ENCODE results near the gene CPNE2.

DNA sequence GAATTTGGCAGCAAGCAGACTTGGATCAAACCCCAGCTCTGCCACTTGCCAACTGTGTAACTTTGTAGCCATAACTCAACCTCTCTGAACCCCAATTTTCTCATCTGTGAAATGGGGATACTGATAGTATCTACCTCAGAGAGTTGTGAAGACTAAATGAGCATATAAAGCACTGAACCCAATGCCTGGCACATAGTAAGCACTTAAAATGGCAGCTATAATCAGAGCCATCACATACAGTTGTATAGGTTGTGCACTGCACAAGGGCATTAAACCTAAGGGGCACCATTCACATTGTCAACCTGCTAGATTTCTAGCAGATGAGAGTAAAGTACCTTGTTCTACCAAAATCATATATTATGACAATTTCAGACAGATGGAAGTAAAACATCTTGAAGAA, 10.6 kb upstream of the CPNE2 start:
- TF ChIP-seq POLR2AphosphoS5 (IDR thresholded peaks at IDR 0.05; ENCODE audit: low read depth, low read length) (no peak), TCF7L2 (IDR thresholded peaks at IDR 0.05; ENCODE audit: low read depth, low read length) (no peak)
- TF ChIP-seq, protein P1, sequence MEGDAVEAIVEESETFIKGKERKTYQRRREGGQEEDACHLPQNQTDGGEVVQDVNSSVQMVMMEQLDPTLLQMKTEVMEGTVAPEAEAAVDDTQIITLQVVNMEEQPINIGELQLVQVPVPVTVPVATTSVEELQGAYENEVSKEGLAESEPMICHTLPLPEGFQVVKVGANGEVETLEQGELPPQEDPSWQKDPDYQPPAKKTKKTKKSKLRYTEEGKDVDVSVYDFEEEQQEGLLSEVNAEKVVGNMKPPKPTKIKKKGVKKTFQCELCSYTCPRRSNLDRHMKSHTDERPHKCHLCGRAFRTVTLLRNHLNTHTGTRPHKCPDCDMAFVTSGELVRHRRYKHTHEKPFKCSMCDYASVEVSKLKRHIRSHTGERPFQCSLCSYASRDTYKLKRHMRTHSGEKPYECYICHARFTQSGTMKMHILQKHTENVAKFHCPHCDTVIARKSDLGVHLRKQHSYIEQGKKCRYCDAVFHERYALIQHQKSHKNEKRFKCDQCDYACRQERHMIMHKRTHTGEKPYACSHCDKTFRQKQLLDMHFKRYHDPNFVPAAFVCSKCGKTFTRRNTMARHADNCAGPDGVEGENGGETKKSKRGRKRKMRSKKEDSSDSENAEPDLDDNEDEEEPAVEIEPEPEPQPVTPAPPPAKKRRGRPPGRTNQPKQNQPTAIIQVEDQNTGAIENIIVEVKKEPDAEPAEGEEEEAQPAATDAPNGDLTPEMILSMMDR (IDR thresholded peaks at IDR 0.05): no peak
- TF ChIP-seq, protein P2, sequence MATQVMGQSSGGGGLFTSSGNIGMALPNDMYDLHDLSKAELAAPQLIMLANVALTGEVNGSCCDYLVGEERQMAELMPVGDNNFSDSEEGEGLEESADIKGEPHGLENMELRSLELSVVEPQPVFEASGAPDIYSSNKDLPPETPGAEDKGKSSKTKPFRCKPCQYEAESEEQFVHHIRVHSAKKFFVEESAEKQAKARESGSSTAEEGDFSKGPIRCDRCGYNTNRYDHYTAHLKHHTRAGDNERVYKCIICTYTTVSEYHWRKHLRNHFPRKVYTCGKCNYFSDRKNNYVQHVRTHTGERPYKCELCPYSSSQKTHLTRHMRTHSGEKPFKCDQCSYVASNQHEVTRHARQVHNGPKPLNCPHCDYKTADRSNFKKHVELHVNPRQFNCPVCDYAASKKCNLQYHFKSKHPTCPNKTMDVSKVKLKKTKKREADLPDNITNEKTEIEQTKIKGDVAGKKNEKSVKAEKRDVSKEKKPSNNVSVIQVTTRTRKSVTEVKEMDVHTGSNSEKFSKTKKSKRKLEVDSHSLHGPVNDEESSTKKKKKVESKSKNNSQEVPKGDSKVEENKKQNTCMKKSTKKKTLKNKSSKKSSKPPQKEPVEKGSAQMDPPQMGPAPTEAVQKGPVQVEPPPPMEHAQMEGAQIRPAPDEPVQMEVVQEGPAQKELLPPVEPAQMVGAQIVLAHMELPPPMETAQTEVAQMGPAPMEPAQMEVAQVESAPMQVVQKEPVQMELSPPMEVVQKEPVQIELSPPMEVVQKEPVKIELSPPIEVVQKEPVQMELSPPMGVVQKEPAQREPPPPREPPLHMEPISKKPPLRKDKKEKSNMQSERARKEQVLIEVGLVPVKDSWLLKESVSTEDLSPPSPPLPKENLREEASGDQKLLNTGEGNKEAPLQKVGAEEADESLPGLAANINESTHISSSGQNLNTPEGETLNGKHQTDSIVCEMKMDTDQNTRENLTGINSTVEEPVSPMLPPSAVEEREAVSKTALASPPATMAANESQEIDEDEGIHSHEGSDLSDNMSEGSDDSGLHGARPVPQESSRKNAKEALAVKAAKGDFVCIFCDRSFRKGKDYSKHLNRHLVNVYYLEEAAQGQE (IDR thresholded peaks at IDR 0.05; ENCODE audit: insufficient read depth in 1 of 2, low read depth in 2 of 2, low read length in 1 of 2): no peak
